Skeletal muscle cell (primary cell): ENCODE data around the gene ATP6V1D.
"Not testable (repeated sequence)": the region's sequence is repeated elsewhere in the genome, so short reads cannot be mapped to it uniquely, and the experiment has no call there.

Experiments used
- DNase-seq: peaks from one replicate; pipeline ENCODE4 v3.0.0-alpha.2; 2010; ENCODE audit warnings: low read depth
- H3K4me3 ChIP-seq: 2 replicates; pipeline ENCODE4 v1.5.1; 2011; ENCODE audit warnings: low read depth, mild to moderate bottlenecking, control low read depth, low read length, moderate library complexity

Gene ATP6V1D

DNA sequence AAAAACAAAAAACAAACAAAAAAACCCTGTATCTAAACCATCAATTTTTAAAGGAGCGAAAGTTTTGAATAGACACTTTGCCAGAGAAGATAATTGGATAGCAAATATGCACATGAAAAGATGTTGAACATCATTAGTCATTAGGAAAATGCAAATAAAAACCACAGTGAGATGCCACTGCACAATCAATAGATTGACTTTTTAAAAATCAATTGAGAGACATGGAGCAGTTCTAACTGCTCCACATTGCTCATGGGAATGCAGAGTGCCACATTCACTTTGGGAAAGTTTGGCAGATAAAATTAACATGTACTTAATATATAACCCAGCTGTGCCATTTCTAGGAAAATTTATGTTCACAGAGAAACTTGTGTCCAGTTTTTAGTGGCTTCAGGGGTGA lies 13.2 kb upstream of the ATP6V1D start:
- no peak for DNase-seq
- H3K4me3 ChIP-seq = no peak overlapping the region

DNA sequence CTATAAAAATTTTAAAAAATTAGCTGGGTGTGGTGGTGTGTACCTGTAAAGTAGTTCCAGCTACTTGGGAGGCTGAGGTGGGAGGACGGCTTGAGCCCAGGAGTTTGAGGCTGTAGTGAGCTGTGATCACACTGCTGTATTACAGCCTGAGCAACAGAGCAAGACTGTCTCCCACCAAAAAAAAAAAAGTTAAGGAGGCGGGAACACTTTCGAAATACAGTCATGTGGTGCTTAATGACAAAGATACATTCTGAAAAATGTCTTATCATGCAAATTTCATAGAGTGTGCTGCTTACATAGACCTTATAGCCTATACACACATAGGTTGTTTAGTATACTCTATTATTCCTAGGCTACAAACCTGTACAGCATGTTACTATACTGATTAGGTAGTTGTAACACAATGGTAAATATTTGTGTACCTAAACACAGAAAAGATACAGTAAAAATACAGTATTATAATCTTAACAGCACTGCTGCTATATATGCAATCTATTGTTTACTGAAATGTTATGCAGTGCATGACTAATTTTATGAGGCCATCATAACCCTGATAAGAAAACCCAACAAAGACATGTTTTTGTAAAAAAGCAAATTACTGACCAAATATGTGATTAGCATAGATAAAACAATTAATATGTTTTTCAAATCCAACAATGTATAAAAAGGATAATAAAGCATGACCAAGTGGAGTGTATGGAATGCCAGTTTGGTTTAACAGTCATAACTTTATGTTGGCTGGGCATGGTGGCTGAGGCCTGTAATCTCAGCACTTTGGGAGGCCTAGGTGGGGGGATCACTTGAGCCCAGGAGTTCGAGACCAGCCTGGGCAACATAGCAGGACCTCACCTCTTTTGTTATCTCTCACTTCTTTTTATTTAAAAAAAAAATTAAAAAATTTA lies 11.9 kb upstream of the ATP6V1D start:
- no peak for DNase-seq
- H3K4me3 ChIP-seq = no peak overlapping the region

DNA sequence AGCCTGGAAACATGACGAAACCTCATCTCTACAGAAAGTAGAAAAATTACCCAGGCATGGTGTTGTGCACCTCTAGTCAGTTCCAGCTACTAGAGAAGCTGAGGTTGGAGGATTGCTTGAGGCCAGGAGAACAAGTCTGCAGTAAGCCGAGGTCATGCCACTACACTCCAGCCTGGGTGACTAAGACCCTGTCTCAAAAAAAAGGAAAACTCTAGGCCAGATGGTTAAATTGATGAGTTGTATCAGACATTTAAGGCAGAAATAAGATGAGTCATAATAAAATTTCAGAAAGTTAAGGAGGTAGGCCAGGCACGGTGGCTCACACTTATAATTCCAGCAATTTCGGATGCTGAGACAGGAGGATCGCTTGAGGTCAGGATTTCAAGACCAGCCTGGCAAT lies 11.2 kb upstream of the ATP6V1D start:
- no peak overlapping the region for H3K4me3 ChIP-seq
- DNase-seq = no peak

DNA sequence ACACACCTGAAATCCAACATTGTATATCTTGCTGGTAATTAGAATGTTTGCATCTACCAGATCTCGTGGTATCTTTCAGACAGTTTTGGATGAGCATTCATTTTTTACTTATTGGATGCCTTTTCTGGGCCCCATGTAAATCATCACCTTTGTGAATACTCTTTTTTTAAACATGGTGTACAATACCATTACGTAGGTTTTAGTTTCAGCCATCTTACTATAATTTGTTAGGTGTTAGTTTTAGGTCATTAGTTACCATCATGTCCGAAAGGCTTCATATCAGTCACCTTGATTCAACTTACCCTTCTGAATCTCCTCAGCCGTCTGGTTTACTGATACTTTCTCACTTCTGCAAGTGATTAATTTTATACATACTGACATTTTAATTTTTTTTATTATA lies 5.9 kb upstream of the ATP6V1D start:
- no peak overlapping the region for H3K4me3 ChIP-seq
- DNase-seq = no peak

DNA sequence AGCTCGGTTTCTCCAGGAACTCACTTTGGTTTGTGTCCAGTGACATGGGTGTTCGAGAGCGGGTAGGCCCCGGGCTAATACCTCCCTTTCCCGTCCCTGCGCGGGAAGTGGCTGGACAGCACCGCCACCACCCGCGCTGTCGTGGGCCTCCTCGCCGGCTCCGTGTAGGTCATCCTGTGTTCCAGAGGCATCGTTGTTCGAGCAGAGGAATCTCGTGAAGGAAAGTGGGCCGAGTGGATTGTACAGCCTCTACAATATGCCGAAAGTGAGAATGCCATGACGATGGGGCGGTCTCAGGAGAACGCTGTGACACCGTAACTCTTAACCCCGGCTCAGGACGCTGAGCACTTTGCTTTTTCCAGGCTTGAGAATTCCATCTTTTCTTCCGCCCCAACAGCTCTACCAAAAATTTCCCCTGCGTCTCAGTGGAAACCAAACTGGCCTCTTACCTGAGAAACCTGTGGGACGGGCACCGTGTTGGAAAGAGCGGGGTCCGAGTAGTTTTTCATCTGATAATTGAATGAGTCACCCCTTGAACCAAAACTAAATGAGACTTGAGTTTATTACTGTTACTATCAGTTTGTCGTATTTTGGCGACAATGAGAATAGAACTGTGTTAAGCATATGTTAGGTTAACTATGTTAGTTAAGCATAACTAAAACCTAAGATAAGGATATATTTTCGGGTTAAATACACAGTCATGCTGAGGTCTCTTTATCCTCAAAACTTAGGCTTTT lies 1.0 kb upstream of the ATP6V1D start:
- H3K4me3 ChIP-seq = peak overlapping the region; percentile 94
- DNase-seq = no peak

DNA sequence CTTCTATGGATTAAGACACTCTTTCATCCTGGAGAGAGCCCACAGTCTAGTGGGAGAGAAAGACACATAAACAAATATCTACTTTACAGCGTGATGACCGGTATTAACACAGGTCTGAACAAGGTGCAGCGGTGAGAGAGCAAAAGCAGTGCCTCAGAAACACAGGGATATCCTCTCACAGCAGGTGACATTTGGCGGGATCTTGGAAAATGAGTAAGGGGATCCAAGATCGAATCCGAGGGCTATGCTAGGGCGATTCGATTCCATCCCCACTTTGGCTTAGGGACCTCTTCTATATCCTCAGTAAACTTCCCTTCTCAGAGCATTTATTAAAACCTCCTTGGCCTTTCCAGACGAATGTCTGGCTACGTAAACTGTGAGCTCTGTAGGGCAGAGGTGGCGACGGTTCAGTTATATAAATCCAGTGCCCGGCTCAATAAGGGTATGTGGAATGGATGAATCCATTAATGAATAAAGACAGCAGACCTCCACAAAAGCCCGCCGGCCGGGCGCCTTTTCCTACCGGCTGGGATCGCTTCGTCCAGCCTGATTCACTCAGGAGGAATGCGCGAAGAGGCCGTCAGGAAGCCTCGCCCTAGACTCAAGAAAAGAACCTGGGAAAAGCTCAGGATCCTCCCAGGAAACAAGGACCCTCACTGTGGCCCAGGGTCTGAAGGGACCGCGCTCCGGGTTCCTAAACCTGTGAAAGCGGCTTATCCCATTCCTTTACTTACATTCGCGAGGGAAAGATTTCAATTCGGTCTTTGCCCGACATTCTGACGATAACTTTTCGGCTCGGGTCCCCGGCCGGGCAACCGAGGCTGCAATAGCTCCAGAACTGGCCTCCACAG lies 455 bp downstream of the ATP6V1D start:
- peak overlapping the region; percentile 94 for H3K4me3 ChIP-seq
- DNase-seq = no peak

DNA sequence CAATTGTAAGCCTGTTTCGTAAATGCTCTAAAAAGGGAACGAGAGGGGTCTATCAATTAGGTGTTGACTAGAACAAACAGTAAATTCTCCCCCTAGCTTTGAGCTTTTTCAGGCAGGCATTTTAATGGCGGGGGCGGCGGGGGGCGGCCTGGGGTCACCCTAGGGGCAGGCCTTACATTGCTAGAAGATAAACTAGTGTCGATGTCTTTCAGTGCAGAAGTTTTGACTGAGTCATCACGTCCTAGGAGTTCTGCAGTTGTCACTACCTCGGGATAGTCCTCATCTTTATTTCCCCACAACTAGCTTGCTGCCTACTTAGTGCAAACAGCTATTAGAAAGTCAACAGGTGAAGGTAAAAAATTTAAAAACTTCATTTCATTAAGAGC lies 1.6 kb downstream of the ATP6V1D start:
- peak overlapping the region; percentile 94 for H3K4me3 ChIP-seq
- no peak for DNase-seq

DNA sequence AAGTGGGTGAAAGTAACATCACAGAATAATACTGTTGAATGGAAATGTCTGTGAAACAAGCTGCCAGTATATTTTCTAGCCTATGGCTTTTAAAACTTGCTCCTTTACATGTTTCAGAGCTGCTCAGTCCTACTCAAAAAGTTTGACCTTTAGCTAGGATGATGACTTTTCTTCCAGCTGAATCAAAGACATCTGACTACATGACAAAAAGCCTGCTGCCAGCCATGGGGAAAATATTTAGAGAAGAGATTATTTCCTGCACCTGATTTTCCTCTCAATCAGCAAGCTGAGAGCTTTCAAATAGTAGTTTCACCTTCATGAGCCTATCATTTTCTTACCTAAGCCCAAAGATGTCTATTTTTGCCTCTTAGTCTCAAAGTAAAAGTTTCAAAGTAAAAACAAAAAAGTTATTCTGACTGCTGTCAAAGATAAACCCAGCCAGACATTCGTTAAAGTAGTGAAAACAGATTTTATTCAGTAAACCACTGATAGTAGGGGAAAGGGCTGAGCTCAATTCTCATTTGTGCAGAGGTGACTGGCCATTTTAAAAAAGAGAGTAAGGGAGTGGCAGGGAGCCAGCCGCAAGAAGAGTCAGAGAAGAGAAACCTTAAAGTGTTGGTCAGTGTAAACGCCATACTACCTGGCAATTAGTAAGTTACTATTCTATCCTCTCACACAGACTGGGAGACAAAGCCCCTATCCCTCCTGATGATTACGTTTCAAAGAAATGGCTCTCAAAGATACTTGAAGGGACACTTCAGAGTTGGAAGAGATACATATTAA lies 2.2 kb downstream of the ATP6V1D start:
- H3K4me3 ChIP-seq = peak overlapping the region; percentile 20
- DNase-seq = no peak

DNA sequence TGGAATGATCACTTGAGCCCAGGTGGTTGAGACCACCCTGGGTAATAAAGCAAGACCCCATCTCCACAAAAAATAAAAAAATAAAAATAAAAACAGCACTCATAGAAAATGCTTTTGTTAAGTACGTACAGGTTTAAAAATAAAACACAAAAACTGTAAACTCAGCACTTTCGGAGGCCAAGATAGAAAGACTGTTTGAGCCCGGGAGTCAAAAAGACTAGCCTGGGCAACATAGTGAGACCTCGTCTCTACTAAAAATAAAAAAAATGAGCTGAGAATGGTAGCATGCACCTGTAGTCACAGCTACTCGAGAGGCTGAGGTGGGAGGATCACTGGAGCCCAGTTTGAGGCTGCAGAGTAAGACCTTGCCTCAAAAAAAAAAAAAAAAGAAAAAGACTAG lies 7.5 kb downstream of the ATP6V1D start:
- no peak overlapping the region for H3K4me3 ChIP-seq
- no peak for DNase-seq

DNA sequence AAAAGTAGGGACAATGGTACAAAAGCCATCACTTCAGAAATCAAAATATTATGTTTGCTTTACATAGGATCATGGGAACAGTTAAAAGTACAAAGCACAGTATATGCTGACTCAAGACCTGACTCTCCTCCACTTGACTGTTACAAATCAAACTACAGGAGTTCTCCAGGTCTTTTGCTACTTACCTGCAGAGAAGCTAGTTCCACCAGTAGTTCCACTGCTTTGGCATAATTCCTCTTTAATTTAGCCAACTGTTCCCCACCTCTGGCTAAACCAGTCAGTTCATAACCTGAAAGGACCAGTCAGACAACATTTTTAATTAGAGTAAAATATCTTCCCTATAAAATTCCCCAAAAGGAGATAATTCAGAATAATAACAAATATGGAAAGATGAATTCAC lies 14.0 kb downstream of the ATP6V1D start:
- DNase-seq = no peak
- H3K4me3 ChIP-seq = no peak overlapping the region

DNA sequence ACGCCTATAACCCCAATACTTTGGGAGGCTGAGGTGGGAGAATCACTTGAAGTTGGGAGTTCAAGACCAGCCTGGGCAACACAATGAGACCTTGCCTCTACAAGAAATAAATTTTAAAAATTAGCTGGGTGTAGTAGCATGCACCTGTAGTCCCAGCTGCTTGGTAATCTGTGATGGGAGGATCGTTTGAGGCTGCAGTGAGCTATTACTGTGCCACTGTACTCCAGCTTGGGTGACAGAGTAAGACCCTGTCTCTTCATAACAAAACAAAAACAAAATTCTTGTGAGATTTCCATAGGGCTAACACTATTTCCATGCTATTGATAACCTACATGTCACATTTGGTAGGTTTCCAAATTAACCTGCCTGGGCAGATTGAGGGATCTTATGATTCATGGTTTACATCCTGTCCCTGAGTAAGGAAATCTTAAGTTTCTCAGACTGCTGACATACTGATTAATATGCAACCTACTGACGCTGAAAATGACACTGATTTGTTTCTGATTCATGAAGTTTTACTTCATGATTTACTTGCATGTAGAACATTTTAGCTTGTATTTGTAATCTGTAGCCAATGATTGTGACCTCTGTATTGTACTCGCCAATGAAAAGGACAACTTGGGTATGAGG lies 15.9 kb downstream of the ATP6V1D start:
- no peak overlapping the region for H3K4me3 ChIP-seq
- no peak for DNase-seq

DNA sequence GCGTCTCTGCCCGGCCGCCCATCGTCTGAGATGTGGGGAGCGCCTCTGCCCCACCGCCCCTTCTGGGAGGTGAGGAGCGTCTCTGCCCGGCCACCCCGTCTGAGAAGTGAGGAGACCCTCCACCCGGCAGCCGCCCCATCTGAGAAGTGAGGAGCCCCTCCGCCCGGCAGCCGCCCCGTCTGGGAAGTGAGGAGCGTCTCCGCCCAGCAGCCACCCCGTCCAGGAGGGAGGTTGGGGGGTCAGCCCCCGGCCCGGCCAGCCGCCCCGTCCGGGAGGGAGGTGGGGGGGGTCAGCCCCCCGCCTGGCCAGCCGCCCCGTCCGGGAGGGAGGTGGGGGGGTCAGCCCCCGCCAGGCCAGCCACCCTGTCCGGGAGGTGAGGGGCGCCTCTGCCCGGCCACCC lies 18.4 kb downstream of the ATP6V1D start:
- not testable (repeated sequence) for DNase-seq, H3K4me3 ChIP-seq

DNA sequence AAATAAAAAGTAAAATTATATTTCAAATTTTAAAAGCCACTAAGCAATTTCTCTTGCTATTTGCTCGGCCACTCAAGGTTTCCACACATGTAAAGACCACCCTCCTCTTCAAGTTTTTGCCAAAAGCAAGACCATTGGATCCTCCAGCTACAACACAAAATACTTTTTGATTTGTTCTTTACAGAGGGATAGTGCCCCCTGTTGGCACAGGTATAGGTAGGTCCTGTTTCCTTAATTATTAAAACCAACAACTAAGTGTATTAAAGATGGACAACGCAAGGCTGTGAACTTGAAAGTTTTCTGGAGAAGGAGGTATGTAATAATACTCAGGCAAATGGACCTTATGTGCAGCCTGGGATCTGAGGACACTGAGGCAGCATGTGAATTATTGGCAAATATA lies 23.8 kb downstream of the ATP6V1D start:
- no peak overlapping the region for H3K4me3 ChIP-seq
- no peak for DNase-seq

DNA sequence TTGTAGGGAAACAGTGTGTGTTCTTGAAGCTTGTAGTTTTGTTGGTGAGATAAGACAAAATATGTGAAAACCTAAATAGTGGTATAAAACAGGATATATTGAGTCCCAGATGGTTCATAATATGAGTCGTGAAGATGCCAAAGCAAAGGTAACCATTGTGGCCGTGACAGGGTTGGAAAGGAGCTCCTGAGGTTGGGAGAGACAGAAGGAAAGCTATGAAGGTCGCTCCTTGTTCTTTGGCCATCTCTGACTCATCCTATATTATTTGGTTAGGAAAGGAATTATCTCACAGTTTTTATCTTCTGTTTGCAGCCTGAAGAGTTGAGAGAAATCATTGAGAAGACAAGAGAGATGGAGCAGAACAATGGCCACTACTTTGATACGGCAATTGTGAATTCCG lies 27.1 kb downstream of the ATP6V1D start:
- no peak for DNase-seq
- no peak overlapping the region for H3K4me3 ChIP-seq

DNA sequence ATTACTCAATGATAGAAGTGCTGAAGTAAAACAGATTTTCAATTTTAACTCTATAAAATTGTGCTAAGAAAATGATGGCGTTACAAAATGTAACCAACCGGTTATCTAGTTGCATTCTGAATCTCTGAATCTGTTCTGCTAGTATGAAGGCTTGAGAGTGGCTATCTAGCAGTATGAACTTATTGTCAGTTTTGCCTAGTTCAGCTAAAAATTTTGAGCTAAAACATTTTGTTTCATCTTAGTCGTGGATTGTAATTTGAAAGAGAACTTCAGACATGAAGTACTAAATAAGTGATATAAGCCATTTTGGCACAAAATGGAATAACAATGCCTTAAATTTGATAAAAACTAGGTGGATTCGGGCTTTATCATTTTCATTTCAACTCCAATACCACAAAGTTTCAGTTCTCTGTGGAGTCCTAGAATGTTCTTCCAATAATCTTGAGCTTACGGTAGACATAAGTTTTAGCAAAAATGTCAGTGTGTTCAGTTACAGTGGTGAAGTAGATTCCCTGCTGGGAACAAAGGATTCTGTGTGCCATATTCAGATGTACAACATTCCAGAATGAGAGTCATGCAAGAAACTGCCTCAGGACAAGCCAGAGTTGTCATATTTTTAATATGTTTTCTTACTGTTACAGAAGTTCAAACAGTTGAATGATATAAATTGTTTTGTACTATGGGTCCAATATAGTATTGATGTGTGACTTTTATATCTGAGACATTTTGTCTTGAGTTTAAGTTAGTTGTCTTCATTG lies 28.1 kb downstream of the ATP6V1D start:
- H3K4me3 ChIP-seq = no peak overlapping the region

DNA sequence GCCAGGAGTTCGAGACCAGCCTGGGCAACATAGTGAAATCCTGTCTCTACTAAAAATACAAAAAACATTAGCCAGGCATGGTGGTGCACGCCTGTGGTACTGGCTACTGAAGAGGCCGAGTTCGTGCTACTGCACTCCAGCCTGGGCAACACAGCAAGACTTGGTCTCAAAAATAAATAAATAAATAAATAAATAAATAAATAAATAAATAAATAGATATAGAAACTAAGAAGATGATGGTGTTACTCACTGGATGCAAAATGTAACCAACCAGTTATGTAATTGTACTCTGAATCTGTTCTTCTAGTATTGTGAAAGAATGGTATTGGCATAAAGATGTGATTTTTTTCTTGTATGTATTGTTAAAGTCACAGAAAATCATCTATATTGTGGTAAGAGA lies 29.9 kb downstream of the ATP6V1D start:
- not testable (repeated sequence) for H3K4me3 ChIP-seq, DNase-seq

More for the DNA sequence above, 28.1 kb downstream of the ATP6V1D start:
- DNase-seq = no peak

DNA sequence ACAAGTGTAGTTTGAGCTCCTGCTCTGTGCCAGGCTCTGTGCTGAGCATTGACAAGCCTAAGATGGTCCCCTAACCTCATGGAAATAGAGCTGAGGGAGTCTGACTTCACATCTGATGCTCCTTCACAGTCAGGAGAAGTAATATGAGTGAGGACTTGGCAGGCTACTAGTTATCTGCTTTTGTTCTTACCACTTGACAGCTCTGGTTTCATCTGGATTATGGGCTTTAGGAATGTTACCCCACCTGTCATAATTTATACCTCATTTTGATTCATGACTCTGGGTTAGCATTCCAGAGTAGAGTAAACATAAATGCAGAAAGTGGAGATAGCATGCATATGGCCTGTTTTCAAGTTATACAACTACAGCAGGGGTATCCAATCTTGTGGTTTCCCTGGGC lies 40.5 kb downstream of the ATP6V1D start:
- peak; percentile 16 for DNase-seq
- H3K4me3 ChIP-seq = no peak overlapping the region

DNA sequence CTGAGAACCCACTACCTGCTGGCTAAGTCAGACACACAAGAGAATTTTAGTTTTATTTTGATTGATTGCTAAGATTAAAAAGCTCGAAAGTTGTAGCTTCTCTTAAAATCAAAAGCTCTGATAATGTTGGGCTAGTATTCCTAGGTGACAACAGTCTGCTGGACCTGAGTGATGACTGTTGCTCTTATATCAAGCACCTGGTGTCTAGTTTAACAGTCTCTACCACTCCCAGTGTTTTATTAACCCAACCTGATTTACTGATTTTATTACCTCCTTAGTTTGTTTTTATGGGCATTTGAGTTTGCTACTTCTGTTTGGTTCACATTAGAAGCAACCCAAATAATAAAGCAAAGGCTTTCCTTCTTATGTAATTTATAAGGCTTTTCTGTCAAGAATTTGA lies 41.8 kb downstream of the ATP6V1D start:
- no peak for DNase-seq
- no peak overlapping the region for H3K4me3 ChIP-seq
